ENCODE data around the gene CDH23.

GRCh38 chr10:71700731-71701368 lies 304.1 kb downstream of the CDH23 start:
- TF ChIP-seq CTCF (IDR thresholded peaks at IDR 0.05) = no peak
- TF ChIP-seq POLR2A (IDR thresholded peaks at IDR 0.05) = no peak
- no peak for TF ChIP-seq EP300 (IDR thresholded peaks at IDR 0.05; ENCODE audit: low read depth)

Measured in transverse colon (tissue), 3 donors.